HG02571 (cell line): ENCODE results near the gene PGAP2.
A peak's percentile ranks its signal among the peaks of the same experiment; 100 is the strongest.

ENCODE experiments used
- ATAC-seq: cut with Tn5 transposase; IDR thresholded peaks from one replicate; pipeline ENCODE4 v1.9.1; 2021; ENCODE audit warnings: mild to moderate bottlenecking, moderate library complexity; ENCODE audit not compliant: unreplicated experiment

Gene PGAP2

DNA sequence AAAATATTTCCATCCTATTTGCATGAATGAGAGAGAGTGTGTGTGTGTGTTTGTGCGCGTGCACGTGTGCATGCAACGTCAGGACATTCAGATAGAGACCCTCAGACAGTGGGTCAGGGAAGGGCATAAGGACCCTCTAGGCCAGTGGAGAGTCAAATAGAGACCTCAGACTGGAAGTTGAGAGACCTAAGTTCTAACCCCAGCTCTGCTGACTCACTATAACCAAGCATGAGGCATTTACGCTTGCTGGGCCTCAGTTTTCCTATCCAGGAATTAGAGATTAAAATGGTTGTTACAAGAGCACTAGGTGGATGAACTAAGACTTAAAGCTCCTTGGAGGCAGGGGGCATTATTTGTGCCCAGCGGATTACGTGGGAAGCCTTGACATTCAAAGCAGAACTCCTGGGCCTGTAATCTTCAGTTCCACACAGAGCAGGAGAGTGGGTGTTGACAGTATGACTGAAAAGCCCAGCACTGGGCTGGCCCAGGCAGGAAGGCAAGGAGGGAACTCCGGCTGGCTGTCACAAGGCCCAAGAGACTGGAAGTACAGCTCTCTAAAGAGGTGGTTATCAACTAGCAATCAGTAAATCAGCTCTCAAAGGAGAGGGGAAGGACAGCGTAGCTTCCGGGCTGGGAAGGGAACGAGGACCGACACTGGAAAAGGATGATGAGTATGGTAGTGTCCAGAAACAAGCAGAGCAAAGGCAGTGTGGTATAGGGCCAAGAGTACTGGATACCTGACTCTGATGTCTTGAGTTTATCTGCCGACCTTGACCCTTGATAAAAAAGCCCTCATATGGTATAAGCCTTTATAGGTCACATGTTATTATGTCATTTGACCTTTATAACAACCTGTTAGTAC lies 23.2 kb downstream of the PGAP2 start:
- no peak for ATAC-seq

GRCh38 chr11:3832816-3833215 lies 24.5 kb downstream of the PGAP2 start:
- ATAC-seq: no peak

GRCh38 chr11:3833449-3833848 lies 25.1 kb downstream of the PGAP2 start:
- no peak for ATAC-seq

DNA sequence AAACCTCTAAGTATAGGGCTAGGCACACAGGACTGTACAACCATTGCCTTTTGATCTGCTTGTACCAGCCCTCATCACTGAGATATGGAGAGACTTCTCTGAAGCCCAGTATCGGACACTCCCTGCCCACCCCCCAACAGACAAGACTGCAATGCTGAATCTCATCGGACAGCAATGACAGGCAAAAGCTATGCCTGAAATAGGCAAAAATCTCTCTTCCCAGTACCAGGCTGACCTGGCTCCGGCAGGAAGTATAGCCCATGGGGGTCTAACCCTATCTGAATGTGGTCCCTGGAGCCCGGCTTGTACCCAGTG lies 25.9 kb downstream of the PGAP2 start:
- no peak for ATAC-seq

- no peak for ATAC-seq
Measured at GRCh38 chr11:3834664-3835461, 26.5 kb downstream of the PGAP2 start.

GRCh38 chr11:3835751-3836150 lies 27.4 kb downstream of the PGAP2 start:
- ATAC-seq: no peak

DNA sequence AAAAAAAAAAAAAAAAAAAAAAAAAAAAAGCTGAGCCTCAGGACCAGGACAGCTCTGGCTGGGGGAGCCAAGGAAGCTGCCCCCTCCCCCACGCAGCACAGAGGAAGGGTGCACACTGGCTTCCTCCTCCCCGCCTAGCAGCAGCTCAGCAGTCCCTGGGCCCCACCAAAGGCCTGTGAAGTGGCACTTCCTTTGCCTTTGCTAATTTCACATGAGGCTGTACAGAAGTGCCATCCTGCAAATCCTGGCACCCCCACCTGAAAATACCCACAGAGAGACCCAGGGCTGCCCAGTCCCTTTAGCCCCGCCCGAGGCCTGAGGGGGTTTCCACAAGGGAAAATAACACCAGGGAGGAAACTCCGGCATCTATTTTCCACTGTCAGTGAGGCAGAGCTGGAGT lies 28.5 kb downstream of the PGAP2 start:
- no peak for ATAC-seq

DNA sequence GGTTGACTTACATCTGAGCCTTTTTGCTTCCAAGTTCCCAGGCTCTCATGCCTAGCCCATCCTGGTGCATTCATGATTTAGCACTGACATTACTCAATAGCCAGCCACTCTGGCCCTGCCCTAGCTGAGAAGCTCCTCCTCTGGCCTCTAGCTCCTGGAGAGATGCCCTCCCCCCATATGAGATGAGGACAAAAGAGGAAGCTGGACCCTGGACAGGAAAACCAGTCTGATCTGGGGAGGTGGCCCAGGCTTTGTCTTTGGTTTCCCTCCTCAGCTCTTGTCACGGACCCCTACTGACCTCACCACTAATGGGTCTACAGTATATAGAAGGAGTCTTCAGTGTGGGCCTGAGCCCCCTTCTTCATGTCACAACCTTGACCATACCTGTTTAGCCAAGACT lies 29.4 kb downstream of the PGAP2 start:
- ATAC-seq: no peak

DNA sequence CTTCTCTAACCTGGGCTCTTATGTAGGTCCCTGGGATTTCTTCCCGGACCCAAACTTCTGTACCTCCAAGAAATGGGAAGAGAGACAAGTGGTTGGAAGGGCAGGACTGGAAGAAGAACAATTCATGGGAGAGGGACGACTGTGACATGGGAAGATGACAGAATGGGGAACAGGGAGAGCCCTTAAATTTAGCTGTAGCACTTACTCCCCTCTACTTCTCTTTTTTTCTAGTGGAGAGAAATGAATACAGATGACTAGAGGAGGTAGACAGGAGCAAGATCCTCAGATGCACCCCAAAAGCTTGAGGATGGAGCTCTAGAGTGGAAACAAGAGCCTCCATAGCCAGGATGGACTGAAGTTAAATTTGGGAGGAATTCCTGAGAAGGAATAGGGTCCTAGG lies 30.1 kb downstream of the PGAP2 start:
- no peak for ATAC-seq

GRCh38 chr11:3840004-3840869 lies 31.9 kb downstream of the PGAP2 start:
- no peak for ATAC-seq

DNA sequence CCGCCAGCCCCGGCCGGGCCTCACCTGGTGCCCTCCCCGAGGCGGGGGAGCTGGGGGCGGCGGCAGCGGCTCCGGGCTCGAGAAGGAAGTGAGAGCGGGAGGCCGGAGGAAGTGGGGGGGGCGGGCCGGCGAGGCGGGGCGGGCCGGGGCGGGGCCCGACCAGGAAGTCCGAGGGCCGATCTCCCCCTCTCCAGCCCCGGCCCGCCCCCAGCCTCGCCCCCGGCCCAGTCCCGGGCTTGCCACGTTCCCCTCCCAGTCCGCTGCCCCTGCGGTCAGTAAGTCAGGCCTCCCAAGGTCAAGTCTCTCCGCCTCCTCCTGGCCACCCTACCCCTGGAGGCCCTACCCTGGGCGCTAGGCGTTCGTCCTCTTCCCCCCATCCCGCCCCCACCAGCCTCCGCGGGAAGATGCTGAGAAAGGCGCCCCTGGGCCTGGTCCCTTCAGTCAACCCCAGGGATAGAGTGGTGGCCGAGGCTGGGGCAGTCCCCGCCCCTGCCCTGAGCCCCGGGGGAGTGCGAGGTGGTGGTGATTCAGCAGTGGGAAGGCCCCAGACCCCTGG lies 32.6 kb downstream of the PGAP2 start, which contains the start of gene RHOG:
TSS of gene RHOG (minus strand) at position 90 of the 556 bp plus-strand sequence. CDS start 12,821 bp downstream, outside the sequence.
- peak; percentile 49 for ATAC-seq

DNA sequence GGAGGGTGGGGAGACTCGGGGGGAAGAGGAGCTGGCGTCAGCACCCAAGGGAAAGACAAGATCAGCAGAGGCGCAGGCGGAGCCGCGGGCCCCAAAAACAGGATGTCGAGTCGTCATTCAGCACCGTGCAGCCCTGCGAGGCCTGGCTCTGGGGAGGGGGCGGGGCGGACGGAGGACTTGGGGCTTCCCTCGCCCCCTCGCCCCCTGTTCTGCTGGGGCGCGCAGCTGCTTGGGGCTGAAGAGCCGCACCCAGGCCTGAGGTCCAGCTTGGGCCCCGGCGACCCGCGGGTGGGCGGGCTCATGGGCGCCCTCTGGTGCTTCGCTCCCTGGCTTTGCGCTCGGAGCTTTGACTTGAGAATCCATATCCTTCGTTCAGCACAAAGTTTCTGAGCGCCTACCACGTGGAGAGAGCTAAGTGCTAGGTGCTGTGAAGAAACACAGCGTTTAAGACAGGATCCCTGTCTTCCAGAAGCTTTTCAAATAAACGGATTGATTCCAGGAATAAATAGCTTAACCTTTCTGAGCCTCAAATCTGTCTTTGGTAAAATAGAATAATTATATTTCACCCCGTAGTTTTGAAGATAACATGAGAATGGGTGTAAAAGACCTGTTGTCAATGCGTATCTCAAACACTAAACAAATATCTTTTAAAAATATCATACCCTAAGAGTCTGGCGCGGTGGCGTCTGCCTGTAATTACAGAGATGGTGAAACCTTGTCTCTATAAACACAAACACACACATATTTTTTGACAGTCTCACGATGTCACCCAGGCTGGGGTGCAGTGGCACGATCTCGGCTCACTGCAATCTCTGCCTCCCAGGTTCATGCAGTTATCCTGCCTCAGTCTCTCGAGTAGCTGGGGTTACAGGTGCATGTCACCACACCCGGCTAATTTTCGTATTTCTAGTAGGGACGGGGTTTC lies 33.3 kb downstream of the PGAP2 start:
- peak; percentile 55 for ATAC-seq

DNA sequence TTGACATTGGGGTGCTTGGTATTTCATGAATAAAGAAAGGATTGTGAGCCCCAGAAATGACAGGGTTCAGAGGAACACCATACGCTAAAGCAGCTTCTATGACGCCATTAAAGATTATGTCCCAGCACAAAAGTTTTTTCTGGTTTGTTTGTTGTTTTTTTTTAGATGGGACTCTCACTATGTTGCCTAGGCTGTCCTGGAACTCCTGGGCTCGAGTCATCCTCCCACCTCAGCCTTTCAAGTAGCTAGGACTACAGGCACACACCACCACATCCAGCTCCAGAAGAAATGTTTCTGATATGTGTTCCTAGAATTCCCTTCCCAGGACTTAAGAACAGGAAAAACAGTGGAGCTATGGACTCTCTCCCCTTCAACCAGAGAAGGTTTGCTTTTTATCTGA lies 35.0 kb downstream of the PGAP2 start:
- no peak for ATAC-seq

DNA sequence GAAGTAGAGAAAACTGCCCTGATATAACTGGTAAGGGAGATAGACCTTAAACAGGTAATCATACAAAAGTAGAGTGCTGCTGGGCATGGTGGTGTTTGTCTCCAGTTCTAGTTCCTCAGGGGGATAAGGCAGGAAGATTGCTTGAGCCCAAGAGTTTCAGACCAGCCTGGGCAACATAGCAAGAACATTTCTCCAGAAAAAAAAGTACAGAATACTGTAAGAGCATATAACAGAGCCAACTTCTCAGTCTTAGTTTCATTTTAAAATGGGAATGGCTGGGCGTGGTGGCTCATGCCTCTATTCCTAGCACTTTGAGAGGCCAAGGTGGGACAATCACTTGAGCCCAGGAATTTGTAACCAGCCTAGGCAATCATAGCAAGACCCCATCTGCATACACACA lies 36.9 kb downstream of the PGAP2 start:
- ATAC-seq: no peak

- ATAC-seq: no peak
Measured at GRCh38 chr11:3845670-3846069, 37.3 kb downstream of the PGAP2 start.

- no peak for ATAC-seq
Measured at GRCh38 chr11:3849297-3849874, 41.0 kb downstream of the PGAP2 start.

DNA sequence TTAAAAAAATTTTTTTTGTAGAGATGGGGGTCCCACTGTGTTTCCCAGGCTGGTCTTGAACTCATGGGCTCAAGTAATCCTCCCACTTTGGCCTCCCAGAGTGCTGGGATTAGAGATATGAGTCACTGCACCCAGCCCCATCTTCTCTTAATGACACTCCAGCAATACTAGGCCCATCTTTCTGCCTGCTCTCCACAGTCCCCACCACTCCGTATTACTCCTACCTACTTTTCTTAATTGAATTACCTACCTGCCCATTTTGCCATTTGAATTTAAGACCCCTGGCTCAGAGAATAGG lies 45.1 kb downstream of the PGAP2 start:
- no peak for ATAC-seq

GRCh38 chr11:3853899-3854659 lies 45.7 kb downstream of the PGAP2 start:
- ATAC-seq: peak; percentile 26

DNA sequence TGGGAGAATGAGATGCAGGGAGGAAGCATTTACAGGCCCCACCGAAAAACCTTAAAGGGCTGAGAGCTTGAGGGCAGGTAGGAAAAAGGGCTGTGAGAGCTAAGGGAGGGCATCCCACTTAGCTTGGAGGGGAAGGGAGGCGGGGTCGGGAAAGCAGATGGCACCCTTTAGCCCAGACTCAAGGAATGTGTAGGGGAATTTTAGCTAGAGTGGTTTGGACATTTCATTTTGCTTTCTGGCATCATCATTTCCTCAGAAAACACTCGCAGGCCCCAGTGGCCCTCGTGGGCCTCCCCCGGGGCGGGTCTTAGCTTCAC lies 46.3 kb downstream of the PGAP2 start:
- ATAC-seq: no peak
